NB4 (cell line): ENCODE data around the gene CAMKV.

Source experiments
- DNase-seq: peaks from one replicate; pipeline ENCODE4 v3.0.0; 2010; ENCODE audit warnings: low read depth
- H3K4me3 ChIP-seq: one replicate; pipeline ENCODE4 v1.5.1; 2011; ENCODE audit warnings: mild to moderate bottlenecking, low read depth, low read length, moderate library complexity
- MYC ChIP-seq: IDR thresholded peaks from 2 replicates; pipeline ENCODE4 v1.6.1; 2011; ENCODE audit warnings: low read depth, low read length
- POLR2A ChIP-seq: IDR thresholded peaks from 2 replicates; pipeline ENCODE4 v1.6.1; 2011; ENCODE audit warnings: mild to moderate bottlenecking; ENCODE audit not compliant: insufficient read length; ENCODE audit errors: extremely low read depth
- TF ChIP-seq, protein P1 (sequence below): IDR thresholded peaks from one replicate; pipeline ENCODE4 v1.5.1; 2012; ENCODE audit warnings: low read depth, low read length
- TF ChIP-seq, protein P2 (sequence below): IDR thresholded peaks from 2 replicates; pipeline ENCODE4 v1.6.1; 2011; ENCODE audit warnings: low read depth, low read length

CAMKV gene

DNA sequence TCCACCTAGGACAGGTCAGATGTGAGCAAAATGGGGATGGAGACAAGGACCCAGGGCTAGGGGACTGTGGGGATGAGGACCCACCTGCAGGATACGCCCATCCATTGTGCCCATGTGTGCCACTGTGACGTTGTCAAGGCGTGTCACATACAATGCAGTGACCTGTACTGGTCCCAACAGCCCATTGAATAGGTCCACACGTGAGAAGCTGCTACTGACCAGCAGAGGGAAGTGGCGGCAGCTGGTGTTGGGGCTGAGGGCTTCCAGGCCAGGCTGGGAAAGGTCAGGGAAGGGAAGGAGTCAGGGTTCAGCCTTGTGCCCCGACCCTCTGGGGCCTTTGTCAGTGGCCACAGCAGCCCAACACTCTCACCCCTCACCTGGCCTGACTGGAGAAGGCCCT is 29.3 kb upstream of the CAMKV start:
- TF ChIP-seq, protein P1, sequence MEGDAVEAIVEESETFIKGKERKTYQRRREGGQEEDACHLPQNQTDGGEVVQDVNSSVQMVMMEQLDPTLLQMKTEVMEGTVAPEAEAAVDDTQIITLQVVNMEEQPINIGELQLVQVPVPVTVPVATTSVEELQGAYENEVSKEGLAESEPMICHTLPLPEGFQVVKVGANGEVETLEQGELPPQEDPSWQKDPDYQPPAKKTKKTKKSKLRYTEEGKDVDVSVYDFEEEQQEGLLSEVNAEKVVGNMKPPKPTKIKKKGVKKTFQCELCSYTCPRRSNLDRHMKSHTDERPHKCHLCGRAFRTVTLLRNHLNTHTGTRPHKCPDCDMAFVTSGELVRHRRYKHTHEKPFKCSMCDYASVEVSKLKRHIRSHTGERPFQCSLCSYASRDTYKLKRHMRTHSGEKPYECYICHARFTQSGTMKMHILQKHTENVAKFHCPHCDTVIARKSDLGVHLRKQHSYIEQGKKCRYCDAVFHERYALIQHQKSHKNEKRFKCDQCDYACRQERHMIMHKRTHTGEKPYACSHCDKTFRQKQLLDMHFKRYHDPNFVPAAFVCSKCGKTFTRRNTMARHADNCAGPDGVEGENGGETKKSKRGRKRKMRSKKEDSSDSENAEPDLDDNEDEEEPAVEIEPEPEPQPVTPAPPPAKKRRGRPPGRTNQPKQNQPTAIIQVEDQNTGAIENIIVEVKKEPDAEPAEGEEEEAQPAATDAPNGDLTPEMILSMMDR: no peak
- TF ChIP-seq, protein P2, sequence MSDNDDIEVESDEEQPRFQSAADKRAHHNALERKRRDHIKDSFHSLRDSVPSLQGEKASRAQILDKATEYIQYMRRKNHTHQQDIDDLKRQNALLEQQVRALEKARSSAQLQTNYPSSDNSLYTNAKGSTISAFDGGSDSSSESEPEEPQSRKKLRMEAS: no peak
- TF ChIP-seq MYC: no peak
- no peak overlapping the region for H3K4me3 ChIP-seq

DNA sequence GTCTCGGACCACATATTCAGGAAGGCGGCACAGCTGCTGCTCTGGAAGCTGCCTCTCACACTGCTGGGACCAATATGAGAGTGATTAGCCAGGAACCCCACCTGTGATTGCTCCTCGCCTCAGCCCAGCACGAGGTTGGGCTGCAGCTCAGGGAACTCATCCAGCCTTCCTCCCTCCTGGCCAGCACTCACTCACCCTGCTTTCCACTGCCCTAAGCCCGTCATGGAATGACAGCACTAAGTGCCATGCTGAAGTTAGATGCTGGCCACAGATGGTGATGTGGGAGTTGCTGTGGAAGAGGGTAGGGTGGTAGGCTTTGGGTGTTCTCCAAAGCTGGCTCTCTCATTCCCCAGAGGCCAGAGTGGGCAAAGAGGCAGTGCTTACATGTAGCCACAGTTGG is 26.6 kb upstream of the CAMKV start:
- no peak for DNase-seq
- TF ChIP-seq, protein P1: no peak
- TF ChIP-seq POLR2A (no peak), MYC (no peak)
- TF ChIP-seq, protein P2: no peak
- H3K4me3 ChIP-seq: no peak overlapping the region

More for the DNA sequence above, 29.3 kb upstream of the CAMKV start:
- no peak for DNase-seq

DNA sequence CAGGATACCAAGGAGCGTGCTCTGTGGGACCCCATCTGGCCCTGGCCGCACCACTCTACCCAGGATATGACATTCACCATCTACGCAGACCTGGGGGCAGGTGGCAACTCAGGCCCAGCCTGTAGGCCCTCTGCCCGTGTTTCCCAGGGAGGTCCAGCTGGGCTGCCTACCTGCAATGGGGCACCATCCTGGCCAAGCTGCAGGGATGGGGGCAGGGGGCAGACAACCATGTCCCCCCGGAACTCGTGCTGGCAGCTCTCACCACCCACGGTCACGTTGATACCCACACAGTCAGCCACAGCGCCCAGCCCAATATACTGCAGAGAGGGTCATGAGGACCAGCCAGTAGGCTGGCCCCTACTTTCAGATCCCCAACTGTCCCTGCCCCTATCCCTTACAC is 26.1 kb upstream of the CAMKV start:
- H3K4me3 ChIP-seq: no peak overlapping the region
- TF ChIP-seq, protein P1: no peak
- TF ChIP-seq POLR2A: no peak
- TF ChIP-seq, protein P2: no peak
- TF ChIP-seq MYC: no peak
- no peak for DNase-seq

DNA sequence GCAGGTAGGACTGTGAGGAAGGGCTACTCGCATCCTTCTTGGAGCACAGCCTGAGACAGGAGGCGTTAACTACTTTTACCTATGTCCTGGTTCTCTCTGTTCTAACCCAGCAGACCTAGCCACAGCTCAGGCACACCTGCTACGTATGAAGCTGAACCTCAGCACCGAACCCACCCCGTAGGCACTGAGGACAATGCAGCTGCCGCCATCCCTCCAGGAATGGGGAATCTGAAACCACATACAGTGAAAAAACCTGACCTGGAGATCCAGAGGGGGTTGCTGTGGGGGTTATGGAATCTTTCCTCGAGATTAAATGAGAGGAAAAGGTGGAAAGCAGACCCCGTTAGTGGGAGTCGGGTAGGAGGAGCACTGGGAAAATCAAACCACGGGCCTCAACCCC is 19.6 kb upstream of the CAMKV start:
- no peak for DNase-seq
- no peak overlapping the region for H3K4me3 ChIP-seq
- TF ChIP-seq, protein P1: no peak
- TF ChIP-seq, protein P2: no peak
- TF ChIP-seq MYC: no peak
- TF ChIP-seq POLR2A: no peak

DNA sequence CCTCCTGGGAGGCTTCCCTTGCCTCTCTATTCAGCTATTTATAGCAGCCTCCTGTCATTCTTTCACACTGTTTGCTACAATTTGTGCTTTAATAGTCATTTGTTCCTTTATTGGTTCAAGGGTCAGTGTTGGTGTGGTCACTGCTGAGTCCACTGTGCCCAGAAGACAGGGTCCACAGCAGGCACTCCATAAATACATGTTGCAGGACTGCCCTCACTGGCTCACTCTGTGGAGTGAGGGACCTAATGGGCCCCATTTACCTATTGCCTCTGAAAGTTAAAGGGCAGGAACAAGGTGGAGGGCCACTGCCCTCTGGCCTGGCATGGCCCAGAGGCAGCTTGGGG is 17.2 kb upstream of the CAMKV start:
- H3K4me3 ChIP-seq: no peak overlapping the region
- TF ChIP-seq MYC: no peak
- TF ChIP-seq, protein P2: no peak
- no peak for TF ChIP-seq POLR2A
- TF ChIP-seq, protein P1: no peak
- no peak for DNase-seq

DNA sequence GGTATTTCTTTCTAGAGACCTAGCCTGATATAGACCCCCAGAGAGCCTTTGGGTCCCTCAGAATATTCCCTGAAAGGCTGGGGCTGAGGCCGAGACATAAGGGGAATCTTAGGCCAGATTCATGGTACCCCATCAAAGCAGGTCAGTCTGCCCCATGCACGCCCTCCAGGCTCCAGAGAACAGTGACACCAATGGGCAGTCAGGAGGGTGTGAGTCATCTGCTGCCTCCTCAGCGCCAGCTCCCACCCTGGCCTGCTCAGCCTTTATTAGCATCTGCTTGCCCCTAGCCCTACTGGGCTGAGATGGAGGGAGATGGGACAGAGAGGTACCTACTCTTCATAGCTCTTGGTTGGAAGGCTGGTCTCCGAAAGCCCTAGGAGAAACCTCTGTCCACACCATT is 14.3 kb upstream of the CAMKV start:
- no peak for DNase-seq
- no peak for TF ChIP-seq MYC
- no peak for TF ChIP-seq POLR2A
- TF ChIP-seq, protein P1: no peak
- TF ChIP-seq, protein P2: no peak
- H3K4me3 ChIP-seq: no peak overlapping the region
